PC-9 (cell line): ENCODE results near the gene DLK1. TPM values are rescaled to one million over a fixed set of nuclear protein-coding genes. Genes with fewer than 3 reads are reported as not detected.

Experiments
- BruUV-seq: library from RNA; stranded (reverse); fragments of 400-500 nt; replicated peaks from 2 replicates; lab custom pipeline; 2021; lab: Mats Ljungman, UMichigan
- CTCF ChIA-PET: fragments of 300-600 bp; sonication (Branson Sonifier 250); formaldehyde crosslinking; loops from one replicate; lab custom pipeline; 2022; ENCODE audit warnings: antibody characterized with exemption; lab: Charles Lee
- POLR2A ChIA-PET: fragments of 300-600 bp; sonication (Branson Sonifier 250); formaldehyde crosslinking; loops from one replicate; lab custom pipeline; 2022; ENCODE audit warnings: antibody characterized with exemption; ENCODE audit not compliant: unreplicated experiment; lab: Charles Lee
- DNase-seq, 2 experiments: peaks; one replicate each; pipeline versions ENCODE4 v3.0.0 to v3.0.0-alpha.2; 2015 to 2022; ENCODE audit warnings: mixed read lengths in 1 of 2
- H2AFZ ChIP-seq: fragments of 200-600 bp; sonication (generic); 2 replicates; pipeline ENCODE4 v1.8.1; 2017; ENCODE audit warnings: antibody characterized with exemption
- H3F3A ChIP-seq: fragments of 200-600 bp; sonication (generic); 2 replicates; pipeline ENCODE4 v1.8.1; 2017; ENCODE audit warnings: antibody characterized with exemption, mild to moderate bottlenecking, low read depth; ENCODE audit not compliant: insufficient read depth
- H3K27ac ChIP-seq: fragments of 200-600 bp; sonication (generic); 2 replicates; pipeline ENCODE4 v1.6.1; 2016; ENCODE audit warnings: mixed run types
- H3K27me3 ChIP-seq: fragments of 200-600 bp; sonication (generic); 2 replicates; pipeline ENCODE4 v1.6.1; 2016; ENCODE audit warnings: low read depth, mixed run types; ENCODE audit not compliant: insufficient read depth
- H3K36me3 ChIP-seq: fragments of 200-600 bp; sonication (generic); 2 replicates; pipeline ENCODE4 v1.6.1; 2016; ENCODE audit warnings: low read depth, mixed run types
- H3K4me1 ChIP-seq: fragments of 200-600 bp; sonication (generic); replicated peaks from 2 replicates; pipeline ENCODE4 v1.6.1; 2016; ENCODE audit warnings: mixed run types; ENCODE audit not compliant: insufficient read depth
- H3K4me2 ChIP-seq: fragments of 200-600 bp; sonication (generic); 2 replicates; pipeline ENCODE4 v1.6.1; 2017; ENCODE audit warnings: mixed run types
- H3K4me3 ChIP-seq: fragments of 200-600 bp; sonication (generic); 2 replicates; pipeline ENCODE4 v1.6.1; 2016; ENCODE audit warnings: mixed run types
- H3K79me2 ChIP-seq: fragments of 200-600 bp; sonication (generic); 2 replicates; pipeline ENCODE4 v1.6.1; 2017; ENCODE audit warnings: low read depth, mixed run types
- H3K9me2 ChIP-seq: fragments of 200-600 bp; sonication (generic); 2 replicates; pipeline ENCODE4 v1.8.1; 2017; ENCODE audit warnings: mild to moderate bottlenecking; ENCODE audit not compliant: insufficient read depth
- H3K9me3 ChIP-seq: fragments of 200-600 bp; sonication (generic); 2 replicates; pipeline ENCODE4 v1.8.1; 2016; ENCODE audit warnings: low read depth; ENCODE audit not compliant: insufficient read depth
- H4K20me1 ChIP-seq: fragments of 200-600 bp; sonication (generic); 2 replicates; pipeline ENCODE4 v1.8.1; 2017; ENCODE audit not compliant: insufficient read depth
- CTCF ChIP-seq: fragments of 200-600 bp; sonication (generic); conservative IDR thresholded peaks from 2 replicates; pipeline ENCODE4 v1.6.1; 2017; ENCODE audit warnings: mixed run types, antibody characterized with exemption, mild to moderate bottlenecking, moderate library complexity
- EZH2 ChIP-seq: fragments of 200-600 bp; sonication (generic); IDR thresholded peaks from 2 replicates; pipeline ENCODE4 v1.8.0; 2017; ENCODE audit warnings: antibody characterized with exemption, low read depth
- intact Hi-C: fragments of 100-400 bp; cut with micrococcal nuclease; formaldehyde crosslinking; loops from one replicate; pipeline ENCODE4 v1.10.0; 2022; ENCODE audit not compliant: unreplicated experiment
- total RNA-seq: library from RNA; stranded (reverse); gene quantifications from 2 replicates; pipeline ENCODE4 v1.2.3, GENCODE V29; 2021

DLK1 gene
- total RNA-seq, 1 experiment from 2014 or later, result not detected

GRCh38 chr14:100749967-100750597 lies 23.4 kb downstream of the DLK1 start:
- ChIA-PET POLR2A (no interaction called here), CTCF (no interaction called here)
- no TSS peak for BruUV-seq
- DNase-seq, result no peak
- Histone ChIP-seq H3K9me2 (no peaks in the 10 kb centered on the region), H4K20me1 (no peaks in the 10 kb centered on the region), H2AFZ (no peak overlapping the region), H3F3A (no peaks in the 10 kb centered on the region), H3K4me3 (no peak overlapping the region), H3K27me3 (0 out of 2 replicates have a peak, but pooled peaks cover 3% of the 10 kb centered on the region), H3K79me2 (no peaks in the 10 kb centered on the region), H3K4me2 (no peak overlapping the region), H3K27ac (no peak overlapping the region), H3K4me1 (no peaks in the 10 kb centered on the region), H3K9me3 (no peaks in the 10 kb centered on the region), H3K36me3 (no peaks in the 10 kb centered on the region)
- no peak for TF ChIP-seq EZH2
- no peak for TF ChIP-seq CTCF
- intact Hi-C loops, result no loop called here

DNA sequence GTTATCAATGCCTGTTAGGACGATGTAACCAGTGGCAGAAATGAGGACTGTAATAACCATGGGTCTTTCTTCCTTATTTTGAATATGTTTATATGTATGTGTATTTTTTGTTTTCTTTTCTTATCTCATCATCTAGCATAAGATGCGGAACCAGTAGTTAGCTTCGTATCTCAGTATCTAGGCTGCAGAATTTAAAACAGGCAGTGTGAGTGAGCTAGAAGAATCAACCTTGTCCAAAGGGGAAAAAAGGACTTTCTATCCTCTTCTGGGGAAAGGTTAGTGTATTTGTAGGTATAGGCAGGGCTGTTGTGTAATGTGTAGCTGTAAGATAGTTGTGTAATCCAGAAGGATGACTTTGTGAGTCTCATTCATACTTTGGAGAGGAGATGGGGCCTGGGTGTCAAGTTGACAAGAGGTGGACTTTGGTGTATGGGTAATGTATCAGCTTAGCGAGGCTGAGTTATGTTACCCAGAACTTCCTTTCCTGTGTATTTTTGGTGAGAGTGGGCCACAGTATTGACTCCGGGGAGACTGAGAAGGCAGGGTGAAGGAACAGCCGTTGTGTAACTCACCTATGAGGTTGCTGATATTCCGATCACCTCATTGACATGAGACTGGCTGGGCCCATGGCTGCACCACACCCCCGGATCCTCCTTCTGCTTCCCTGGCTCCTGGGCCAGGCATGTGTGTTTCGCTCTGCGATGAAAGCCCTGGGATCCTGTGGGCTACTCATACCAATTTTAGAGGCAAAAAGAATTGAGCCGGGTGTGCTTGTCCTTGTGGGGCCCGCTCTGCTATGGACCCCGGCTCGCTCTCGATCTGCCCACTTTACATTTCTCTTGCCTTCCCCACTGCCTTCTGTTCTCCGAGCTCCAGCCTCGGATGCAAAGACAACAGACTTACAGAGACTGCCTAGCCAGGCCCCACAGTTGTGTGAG lies 24.3 kb downstream of the DLK1 start:
- no peak for TF ChIP-seq EZH2
- TF ChIP-seq CTCF, result no peak
- no peaks in the 10 kb centered on the region for H3K9me2 ChIP-seq
- H3K4me3 ChIP-seq, result no peak overlapping the region
- H3K79me2 ChIP-seq, result no peaks in the 10 kb centered on the region
- no peaks in the 10 kb centered on the region for H3K9me3 ChIP-seq
- DNase-seq, result no peak
- H3K4me1 ChIP-seq, result no peaks in the 10 kb centered on the region
- ChIA-PET CTCF (interaction anchor here (0.7 kb wide), 1 partner anchor 220 kb away, joined by 3 read pairs; no protein-coding TSS in a partner anchor), POLR2A (no interaction called here)
- H3K27me3 ChIP-seq, result 0 out of 2 replicates have a peak, but pooled peaks cover 3% of the 10 kb centered on the region
- H3K27ac ChIP-seq, result no peak overlapping the region
- intact Hi-C loops, result no loop called here
- no TSS peak for BruUV-seq
- H2AFZ ChIP-seq, result no peak overlapping the region
- H4K20me1 ChIP-seq, result no peaks in the 10 kb centered on the region
- no peaks in the 10 kb centered on the region for H3F3A ChIP-seq
- no peak overlapping the region for H3K4me2 ChIP-seq
- no peaks in the 10 kb centered on the region for H3K36me3 ChIP-seq

DNA sequence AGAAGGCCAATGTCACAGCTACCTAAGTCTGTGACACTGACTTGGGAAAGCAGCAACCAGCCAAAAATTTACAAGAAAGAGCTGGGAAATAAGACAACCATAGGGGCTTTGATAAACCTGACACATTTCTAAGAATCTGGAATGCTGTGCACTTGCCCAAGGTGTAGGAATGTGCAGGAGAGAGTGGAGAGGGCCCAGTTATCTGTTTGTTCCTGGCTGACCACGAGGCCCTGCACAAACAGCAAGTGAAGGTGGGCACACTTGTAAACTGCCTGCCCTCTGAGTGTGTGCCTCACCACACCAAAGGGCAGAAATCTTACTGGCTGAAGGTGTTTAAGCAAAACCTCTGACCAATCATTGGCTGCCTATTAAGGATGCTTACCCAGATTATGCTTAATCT lies 27.3 kb downstream of the DLK1 start:
- 0 out of 2 replicates have a peak, but pooled peaks cover 3% of the 10 kb centered on the region for H3K27me3 ChIP-seq
- ChIA-PET POLR2A (no interaction called here), CTCF (no interaction called here)
- TF ChIP-seq EZH2, result no peak
- no peak for TF ChIP-seq CTCF
- H3K4me3 ChIP-seq, result no peak overlapping the region
- no peaks in the 10 kb centered on the region for H3K79me2 ChIP-seq
- H3K9me2 ChIP-seq, result no peaks in the 10 kb centered on the region
- no peak overlapping the region for H3K27ac ChIP-seq
- intact Hi-C loops, result no loop called here
- H2AFZ ChIP-seq, result no peak overlapping the region
- no peak overlapping the region for H3K4me2 ChIP-seq
- no peaks in the 10 kb centered on the region for H4K20me1 ChIP-seq
- H3K36me3 ChIP-seq, result no peaks in the 10 kb centered on the region
- no TSS peak for BruUV-seq
- no peaks in the 10 kb centered on the region for H3F3A ChIP-seq
- H3K9me3 ChIP-seq, result no peaks in the 10 kb centered on the region
- DNase-seq, result no peak
- no peaks in the 10 kb centered on the region for H3K4me1 ChIP-seq
